PFSK-1 (cell line): ENCODE results near the gene CRX.

ENCODE experiments used
- POLR2AphosphoS5 ChIP-seq: IDR thresholded peaks from 2 replicates; pipeline ENCODE4 v1.6.1; 2012; ENCODE audit warnings: low read depth, mild to moderate bottlenecking, control low read depth, low read length, moderate library complexity
- REST ChIP-seq, 2 experiments: IDR thresholded peaks; 2 replicates each; pipeline versions ENCODE4 v1.6.1 to v1.8.0; 2011 to 2012; ENCODE audit warnings: low read depth in 2 of 2, low read length in 2 of 2, control low read depth in 1 of 2, inconsistent platforms in 1 of 2, mild to moderate bottlenecking in 1 of 2, moderate library complexity in 1 of 2; ENCODE audit not compliant: insufficient read depth in 1 of 2

- TF ChIP-seq REST (IDR thresholded peaks at IDR 0.05; ENCODE audit: insufficient read depth in 1 of 2, low read depth in 2 of 2, low read length in 2 of 2) = no peak
- no peak for TF ChIP-seq POLR2AphosphoS5
Measured at GRCh38 chr19:47842941-47843340, 21.2 kb downstream of the CRX start.
